PC-9 (cell line): Measurements from ENCODE around the gene BMERB1. TPM values are rescaled to one million over a fixed set of nuclear protein-coding genes. Genes with fewer than 3 reads are reported as not detected.
A peak's percentile ranks its signal among the peaks of the same experiment; 100 is the strongest.

Experiments
- BruUV-seq: library from RNA; stranded (reverse); fragments of 400-500 nt; replicated peaks from 2 replicates; lab custom pipeline; 2021; lab: Mats Ljungman, UMichigan
- CTCF ChIA-PET: fragments of 300-600 bp; sonication (Branson Sonifier 250); formaldehyde crosslinking; loops from one replicate; lab custom pipeline; 2022; ENCODE audit warnings: antibody characterized with exemption; lab: Charles Lee
- POLR2A ChIA-PET: fragments of 300-600 bp; sonication (Branson Sonifier 250); formaldehyde crosslinking; loops from one replicate; lab custom pipeline; 2022; ENCODE audit warnings: antibody characterized with exemption; ENCODE audit not compliant: unreplicated experiment; lab: Charles Lee
- DNase-seq, 2 experiments: peaks; one replicate each; pipeline versions ENCODE4 v3.0.0 to v3.0.0-alpha.2; 2015 to 2022; ENCODE audit warnings: mixed read lengths in 1 of 2
- H2AFZ ChIP-seq: fragments of 200-600 bp; sonication (generic); 2 replicates; pipeline ENCODE4 v1.8.1; 2017; ENCODE audit warnings: antibody characterized with exemption
- H3F3A ChIP-seq: fragments of 200-600 bp; sonication (generic); 2 replicates; pipeline ENCODE4 v1.8.1; 2017; ENCODE audit warnings: antibody characterized with exemption, mild to moderate bottlenecking, low read depth; ENCODE audit not compliant: insufficient read depth
- H3K27ac ChIP-seq: fragments of 200-600 bp; sonication (generic); 2 replicates; pipeline ENCODE4 v1.6.1; 2016; ENCODE audit warnings: mixed run types
- H3K27me3 ChIP-seq: fragments of 200-600 bp; sonication (generic); 2 replicates; pipeline ENCODE4 v1.6.1; 2016; ENCODE audit warnings: low read depth, mixed run types; ENCODE audit not compliant: insufficient read depth
- H3K36me3 ChIP-seq: fragments of 200-600 bp; sonication (generic); 2 replicates; pipeline ENCODE4 v1.6.1; 2016; ENCODE audit warnings: low read depth, mixed run types
- H3K4me1 ChIP-seq: fragments of 200-600 bp; sonication (generic); replicated peaks from 2 replicates; pipeline ENCODE4 v1.6.1; 2016; ENCODE audit warnings: mixed run types; ENCODE audit not compliant: insufficient read depth
- H3K4me2 ChIP-seq: fragments of 200-600 bp; sonication (generic); 2 replicates; pipeline ENCODE4 v1.6.1; 2017; ENCODE audit warnings: mixed run types
- H3K4me3 ChIP-seq: fragments of 200-600 bp; sonication (generic); 2 replicates; pipeline ENCODE4 v1.6.1; 2016; ENCODE audit warnings: mixed run types
- H3K79me2 ChIP-seq: fragments of 200-600 bp; sonication (generic); 2 replicates; pipeline ENCODE4 v1.6.1; 2017; ENCODE audit warnings: low read depth, mixed run types
- H3K9me2 ChIP-seq: fragments of 200-600 bp; sonication (generic); 2 replicates; pipeline ENCODE4 v1.8.1; 2017; ENCODE audit warnings: mild to moderate bottlenecking; ENCODE audit not compliant: insufficient read depth
- H3K9me3 ChIP-seq: fragments of 200-600 bp; sonication (generic); 2 replicates; pipeline ENCODE4 v1.8.1; 2016; ENCODE audit warnings: low read depth; ENCODE audit not compliant: insufficient read depth
- H4K20me1 ChIP-seq: fragments of 200-600 bp; sonication (generic); 2 replicates; pipeline ENCODE4 v1.8.1; 2017; ENCODE audit not compliant: insufficient read depth
- EZH2 ChIP-seq: fragments of 200-600 bp; sonication (generic); IDR thresholded peaks from 2 replicates; pipeline ENCODE4 v1.8.0; 2017; ENCODE audit warnings: antibody characterized with exemption, low read depth
- intact Hi-C: fragments of 100-400 bp; cut with micrococcal nuclease; formaldehyde crosslinking; loops from one replicate; pipeline ENCODE4 v1.10.0; 2022; ENCODE audit not compliant: unreplicated experiment
- total RNA-seq: library from RNA; stranded (reverse); gene quantifications from 2 replicates; pipeline ENCODE4 v1.2.3, GENCODE V29; 2021
- TF ChIP-seq, protein P1 (sequence below): fragments of 200-600 bp; sonication (generic); conservative IDR thresholded peaks from 2 replicates; pipeline ENCODE4 v1.6.1; 2017; ENCODE audit warnings: mixed run types, antibody characterized with exemption, mild to moderate bottlenecking, moderate library complexity

BMERB1 gene
- total RNA-seq, 1 experiment from 2014 or later: 4.3 TPM

DNA sequence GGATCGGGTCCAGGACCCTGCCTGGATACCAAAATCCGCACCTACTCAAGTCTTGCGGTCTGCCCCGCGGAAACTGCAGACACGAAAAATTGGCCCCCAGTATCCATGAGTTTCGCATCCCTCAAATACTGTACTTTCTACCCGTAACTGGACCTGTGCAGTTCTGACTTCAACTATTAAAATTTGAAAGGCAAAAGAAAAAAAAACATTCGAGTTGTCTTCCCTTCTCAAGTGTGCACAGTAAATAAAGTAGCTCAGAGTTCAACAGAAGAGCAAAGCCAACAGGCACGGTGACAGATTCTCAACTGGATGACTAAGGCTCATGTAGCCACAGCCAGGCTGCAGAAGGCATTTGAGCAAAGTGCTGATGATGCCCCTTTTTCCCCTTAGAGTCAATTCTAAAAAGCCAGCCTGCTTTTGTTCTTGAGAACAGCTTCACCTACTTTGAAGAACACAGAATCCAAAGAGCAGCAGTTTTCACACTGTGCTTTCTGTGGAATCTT lies 176.0 kb downstream of the BMERB1 start:
- H3K79me2 ChIP-seq: no peaks in the 10 kb centered on the region
- H3K4me3 ChIP-seq: no peak overlapping the region
- H3K4me1 ChIP-seq: peaks cover 50% of the 10 kb centered on the region
- no peaks in the 10 kb centered on the region; the same call in 1 of the 2 replicates for H3K9me3 ChIP-seq
- H3K36me3 ChIP-seq: peaks cover 62% of the 10 kb centered on the region
- intact Hi-C loops: no loop called here
- CTCF ChIA-PET: no interaction called here
- peaks cover 51% of the 10 kb centered on the region for H3F3A ChIP-seq
- H3K9me2 ChIP-seq: no peaks in the 10 kb centered on the region
- H3K4me2 ChIP-seq: no peak overlapping the region
- BruUV-seq: no TSS peak
- no peak for DNase-seq
- no peaks in the 10 kb centered on the region for H4K20me1 ChIP-seq
- H3K27ac ChIP-seq: peak overlapping the region; percentile 36; the same call in 1 of the 2 replicates
- TF ChIP-seq EZH2: no peak
- TF ChIP-seq, protein P1, sequence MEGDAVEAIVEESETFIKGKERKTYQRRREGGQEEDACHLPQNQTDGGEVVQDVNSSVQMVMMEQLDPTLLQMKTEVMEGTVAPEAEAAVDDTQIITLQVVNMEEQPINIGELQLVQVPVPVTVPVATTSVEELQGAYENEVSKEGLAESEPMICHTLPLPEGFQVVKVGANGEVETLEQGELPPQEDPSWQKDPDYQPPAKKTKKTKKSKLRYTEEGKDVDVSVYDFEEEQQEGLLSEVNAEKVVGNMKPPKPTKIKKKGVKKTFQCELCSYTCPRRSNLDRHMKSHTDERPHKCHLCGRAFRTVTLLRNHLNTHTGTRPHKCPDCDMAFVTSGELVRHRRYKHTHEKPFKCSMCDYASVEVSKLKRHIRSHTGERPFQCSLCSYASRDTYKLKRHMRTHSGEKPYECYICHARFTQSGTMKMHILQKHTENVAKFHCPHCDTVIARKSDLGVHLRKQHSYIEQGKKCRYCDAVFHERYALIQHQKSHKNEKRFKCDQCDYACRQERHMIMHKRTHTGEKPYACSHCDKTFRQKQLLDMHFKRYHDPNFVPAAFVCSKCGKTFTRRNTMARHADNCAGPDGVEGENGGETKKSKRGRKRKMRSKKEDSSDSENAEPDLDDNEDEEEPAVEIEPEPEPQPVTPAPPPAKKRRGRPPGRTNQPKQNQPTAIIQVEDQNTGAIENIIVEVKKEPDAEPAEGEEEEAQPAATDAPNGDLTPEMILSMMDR: no peak
- POLR2A ChIA-PET: no interaction called here
- no peaks in the 10 kb centered on the region for H3K27me3 ChIP-seq
- no peak overlapping the region for H2AFZ ChIP-seq

DNA sequence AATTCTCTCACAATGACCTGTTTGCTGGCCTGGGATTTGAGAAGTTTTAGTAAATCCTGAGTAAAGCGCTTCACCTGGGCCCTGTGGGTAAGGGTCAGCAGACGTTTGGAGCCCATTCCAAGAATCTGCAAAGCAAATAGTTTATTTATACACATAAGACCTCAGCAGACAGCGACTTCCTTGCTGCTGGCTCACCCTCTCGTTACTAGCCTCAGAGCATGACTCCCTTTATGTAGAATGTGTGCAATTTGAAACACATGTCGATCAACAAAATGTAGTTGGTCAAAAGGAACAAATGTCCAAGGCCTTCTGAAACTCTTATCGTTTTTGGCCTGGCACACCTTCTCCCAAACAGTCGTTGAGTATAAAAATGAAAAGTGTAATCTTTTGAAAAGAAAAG lies 177.2 kb downstream of the BMERB1 start:
- Histone ChIP-seq H4K20me1 (no peaks in the 10 kb centered on the region), H3K27ac (no peak overlapping the region), H3K4me1 (peaks cover 50% of the 10 kb centered on the region), H3K36me3 (peaks cover 73% of the 10 kb centered on the region), H3K4me2 (no peak overlapping the region), H3K27me3 (no peaks in the 10 kb centered on the region), H3F3A (peaks cover 55% of the 10 kb centered on the region), H3K79me2 (no peaks in the 10 kb centered on the region), H3K4me3 (no peak overlapping the region), H2AFZ (no peak overlapping the region), H3K9me3 (no peaks in the 10 kb centered on the region; the same call in 1 of the 2 replicates), H3K9me2 (no peaks in the 10 kb centered on the region)
- no peak for TF ChIP-seq EZH2
- TF ChIP-seq, protein P1: no peak
- ChIA-PET POLR2A (interaction anchor here (0.6 kb wide), 1 partner anchor 31 kb away, joined by 3 read pairs; the partner anchor contains the start of gene MARF1), CTCF (no interaction called here)
- intact Hi-C loops: loop anchor here (2.0 kb wide), 1 partner anchor 21 kb away; no protein-coding TSS in a partner anchor
- no TSS peak for BruUV-seq
- DNase-seq: no peak

DNA sequence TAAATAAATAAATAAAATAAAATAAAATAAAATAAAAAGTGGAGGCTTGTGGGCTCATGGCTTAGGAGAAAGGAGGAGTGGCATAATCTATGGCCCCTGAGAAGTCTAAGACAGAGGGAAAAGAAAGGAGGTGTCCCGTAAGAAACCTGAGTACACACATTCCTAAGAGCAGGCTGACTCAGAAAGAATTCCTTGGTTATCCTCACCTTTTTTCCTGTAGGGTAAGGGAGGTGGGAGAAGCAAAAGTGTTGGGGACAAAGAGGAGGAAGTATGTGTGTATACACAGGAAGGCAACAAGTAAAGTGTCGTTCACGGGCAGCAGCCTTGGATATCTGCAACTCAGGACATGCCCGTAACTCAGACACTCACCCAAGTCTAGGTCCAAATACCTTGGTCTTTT lies 179.3 kb downstream of the BMERB1 start:
- POLR2A ChIA-PET: interaction anchor here (0.5 to 0.9 kb wide), 5 partner anchors 9 to 29 kb away, joined by 3 to 35 read pairs (median 6); no protein-coding TSS in a partner anchor
- H3K9me2 ChIP-seq: no peaks in the 10 kb centered on the region
- peaks cover 57% of the 10 kb centered on the region for H3K36me3 ChIP-seq
- no peaks in the 10 kb centered on the region for H4K20me1 ChIP-seq
- no peaks in the 10 kb centered on the region for H3K27me3 ChIP-seq
- H2AFZ ChIP-seq: peak overlapping the region; percentile 68
- DNase-seq: peak; percentile 60 to 91
- intact Hi-C loops: loop anchor here (2.0 kb wide), 1 partner anchor 23 kb away; no protein-coding TSS in a partner anchor
- H3K79me2 ChIP-seq: no peaks in the 10 kb centered on the region
- TSS peak; percentile 86 for BruUV-seq
- peak overlapping the region; percentile 45; the same call in 1 of the 2 replicates for H3K4me3 ChIP-seq
- peak overlapping the region; percentile 98 for H3K27ac ChIP-seq
- H3K4me2 ChIP-seq: peak overlapping the region; percentile 74
- CTCF ChIA-PET: interaction anchor here (0.5 to 2.0 kb wide), 3 partner anchors 29 to 63 kb away, joined by 4 to 22 read pairs (median 5); no protein-coding TSS in a partner anchor
- TF ChIP-seq, protein P1: no peak
- H3K4me1 ChIP-seq: peaks cover 37% of the 10 kb centered on the region
- H3F3A ChIP-seq: peaks cover 51% of the 10 kb centered on the region
- H3K9me3 ChIP-seq: no peaks in the 10 kb centered on the region; the same call in 1 of the 2 replicates
